ENCODE data around the gene HMGXB3. TPM values are rescaled to one million over a fixed set of nuclear protein-coding genes. Genes with fewer than 3 reads are reported as not detected.

HMGXB3 gene
- total RNA-seq, 1 experiment from 2014 or later, result 56.2 TPM

- H3K36me3 ChIP-seq (ENCODE audit: control insufficient read depth, insufficient read depth, low read length), result peaks cover 2% of the 10 kb centered on the region; the same call in 1 of the 2 replicates
- peak overlapping the region; percentile 92 to 100 for H3K4me3 ChIP-seq (ENCODE audit: low read depth in 2 of 2, low read length in 2 of 2)
- no peaks in the 10 kb centered on the region for H3K27me3 ChIP-seq (ENCODE audit: control insufficient read depth, insufficient read depth, low read length)
- in situ Hi-C loops (cut with HindIII; ENCODE audit: low pct_unique_long_range_greater_than_20kb, low sequenced_read_pairs), result no loop called here
- TF ChIP-seq TCF7L2 (IDR thresholded peaks at IDR 0.05; ENCODE audit: low read depth, low read length), result no peak
- no peak for TF ChIP-seq SIN3A (IDR thresholded peaks at IDR 0.05; ENCODE audit: borderline replicate concordance, insufficient read depth, low read depth, low read length)
- no peak for TF ChIP-seq POLR2AphosphoS5 (IDR thresholded peaks at IDR 0.05; ENCODE audit: low read depth, low read length)
- TF ChIP-seq, protein P1, sequence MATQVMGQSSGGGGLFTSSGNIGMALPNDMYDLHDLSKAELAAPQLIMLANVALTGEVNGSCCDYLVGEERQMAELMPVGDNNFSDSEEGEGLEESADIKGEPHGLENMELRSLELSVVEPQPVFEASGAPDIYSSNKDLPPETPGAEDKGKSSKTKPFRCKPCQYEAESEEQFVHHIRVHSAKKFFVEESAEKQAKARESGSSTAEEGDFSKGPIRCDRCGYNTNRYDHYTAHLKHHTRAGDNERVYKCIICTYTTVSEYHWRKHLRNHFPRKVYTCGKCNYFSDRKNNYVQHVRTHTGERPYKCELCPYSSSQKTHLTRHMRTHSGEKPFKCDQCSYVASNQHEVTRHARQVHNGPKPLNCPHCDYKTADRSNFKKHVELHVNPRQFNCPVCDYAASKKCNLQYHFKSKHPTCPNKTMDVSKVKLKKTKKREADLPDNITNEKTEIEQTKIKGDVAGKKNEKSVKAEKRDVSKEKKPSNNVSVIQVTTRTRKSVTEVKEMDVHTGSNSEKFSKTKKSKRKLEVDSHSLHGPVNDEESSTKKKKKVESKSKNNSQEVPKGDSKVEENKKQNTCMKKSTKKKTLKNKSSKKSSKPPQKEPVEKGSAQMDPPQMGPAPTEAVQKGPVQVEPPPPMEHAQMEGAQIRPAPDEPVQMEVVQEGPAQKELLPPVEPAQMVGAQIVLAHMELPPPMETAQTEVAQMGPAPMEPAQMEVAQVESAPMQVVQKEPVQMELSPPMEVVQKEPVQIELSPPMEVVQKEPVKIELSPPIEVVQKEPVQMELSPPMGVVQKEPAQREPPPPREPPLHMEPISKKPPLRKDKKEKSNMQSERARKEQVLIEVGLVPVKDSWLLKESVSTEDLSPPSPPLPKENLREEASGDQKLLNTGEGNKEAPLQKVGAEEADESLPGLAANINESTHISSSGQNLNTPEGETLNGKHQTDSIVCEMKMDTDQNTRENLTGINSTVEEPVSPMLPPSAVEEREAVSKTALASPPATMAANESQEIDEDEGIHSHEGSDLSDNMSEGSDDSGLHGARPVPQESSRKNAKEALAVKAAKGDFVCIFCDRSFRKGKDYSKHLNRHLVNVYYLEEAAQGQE (IDR thresholded peaks at IDR 0.05; ENCODE audit: insufficient read depth in 1 of 2, low read depth in 2 of 2, low read length in 1 of 2), result no peak
- TF ChIP-seq, protein P2, sequence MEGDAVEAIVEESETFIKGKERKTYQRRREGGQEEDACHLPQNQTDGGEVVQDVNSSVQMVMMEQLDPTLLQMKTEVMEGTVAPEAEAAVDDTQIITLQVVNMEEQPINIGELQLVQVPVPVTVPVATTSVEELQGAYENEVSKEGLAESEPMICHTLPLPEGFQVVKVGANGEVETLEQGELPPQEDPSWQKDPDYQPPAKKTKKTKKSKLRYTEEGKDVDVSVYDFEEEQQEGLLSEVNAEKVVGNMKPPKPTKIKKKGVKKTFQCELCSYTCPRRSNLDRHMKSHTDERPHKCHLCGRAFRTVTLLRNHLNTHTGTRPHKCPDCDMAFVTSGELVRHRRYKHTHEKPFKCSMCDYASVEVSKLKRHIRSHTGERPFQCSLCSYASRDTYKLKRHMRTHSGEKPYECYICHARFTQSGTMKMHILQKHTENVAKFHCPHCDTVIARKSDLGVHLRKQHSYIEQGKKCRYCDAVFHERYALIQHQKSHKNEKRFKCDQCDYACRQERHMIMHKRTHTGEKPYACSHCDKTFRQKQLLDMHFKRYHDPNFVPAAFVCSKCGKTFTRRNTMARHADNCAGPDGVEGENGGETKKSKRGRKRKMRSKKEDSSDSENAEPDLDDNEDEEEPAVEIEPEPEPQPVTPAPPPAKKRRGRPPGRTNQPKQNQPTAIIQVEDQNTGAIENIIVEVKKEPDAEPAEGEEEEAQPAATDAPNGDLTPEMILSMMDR (IDR thresholded peaks at IDR 0.05), result no peak
- ChIA-PET POLR2A (no interaction called here), CTCF (no interaction called here)
- intact Hi-C loops (cut with micrococcal nuclease; ENCODE audit: unreplicated experiment), result no loop called here
- peaks cover 17% of the 10 kb centered on the region for H3K4me1 ChIP-seq (ENCODE audit: control insufficient read depth, insufficient read depth, low read length)
- peak overlapping the region; percentile 97 for H3K27ac ChIP-seq (ENCODE audit: low read length)
- ATAC-seq, result peak; percentile 1
- DNase-seq (ENCODE audit: low read depth, low spot score), result no peak
- H3K9me3 ChIP-seq (ENCODE audit: control insufficient read depth, insufficient read depth, low read depth, low read length), result no peaks in the 10 kb centered on the region
- TSS peak; percentile 76 for BruUV-seq (replicated peaks)
Observed at GRCh38 chr5:149999866-150000255, 678 bp upstream of the HMGXB3 start.

DNA sequence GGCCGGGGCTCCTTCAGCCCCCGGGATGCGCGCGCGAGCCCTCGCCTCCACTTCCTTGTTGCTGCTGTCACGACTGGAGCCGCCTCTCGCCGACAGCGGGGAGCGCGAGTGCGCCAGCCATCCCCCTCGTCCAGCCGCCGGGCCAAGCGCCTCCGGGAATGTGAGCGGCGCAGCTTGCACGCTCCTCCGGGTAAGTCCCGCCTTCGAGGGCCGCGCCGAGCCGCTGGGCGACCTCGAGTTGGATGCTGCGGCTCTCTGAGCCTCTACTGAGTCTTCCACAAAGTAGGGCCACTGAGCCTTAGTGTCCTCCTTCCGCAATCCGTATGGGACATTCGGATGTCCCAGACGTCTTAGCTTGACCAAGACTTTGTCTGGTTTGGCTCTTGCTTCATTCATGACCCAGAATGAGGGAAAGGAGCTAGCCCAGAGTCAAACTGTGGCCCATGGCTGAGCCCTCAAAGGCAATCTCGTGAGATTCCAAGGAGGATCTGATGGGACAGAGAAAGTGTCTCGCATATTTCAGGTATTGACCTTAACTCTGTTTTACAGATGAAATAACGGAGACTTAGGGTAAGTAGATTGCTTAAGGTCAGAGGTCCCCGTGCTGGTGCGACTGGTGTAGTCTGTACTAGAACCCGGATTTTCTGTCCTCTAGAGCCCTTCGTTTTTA, 586 bp downstream of the HMGXB3 start:
- H3K9me3 ChIP-seq (ENCODE audit: control insufficient read depth, insufficient read depth, low read depth, low read length), result no peaks in the 10 kb centered on the region
- ChIA-PET POLR2A (no interaction called here), CTCF (no interaction called here)
- H3K36me3 ChIP-seq (ENCODE audit: control insufficient read depth, insufficient read depth, low read length), result peaks cover 2% of the 10 kb centered on the region; the same call in 1 of the 2 replicates
- no TSS peak for BruUV-seq (replicated peaks)
- peak overlapping the region; percentile 92 to 100 for H3K4me3 ChIP-seq (ENCODE audit: low read depth in 2 of 2, low read length in 2 of 2)
- intact Hi-C loops (cut with micrococcal nuclease; ENCODE audit: unreplicated experiment) (no loop called here), in situ Hi-C loops (cut with HindIII; ENCODE audit: low pct_unique_long_range_greater_than_20kb, low sequenced_read_pairs) (no loop called here)
- DNase-seq (ENCODE audit: low read depth, low spot score) (no peak), ATAC-seq (peak; percentile 50)
- peak overlapping the region; percentile 97 for H3K27ac ChIP-seq (ENCODE audit: low read length)
- TF ChIP-seq TCF7L2 (IDR thresholded peaks at IDR 0.05; ENCODE audit: low read depth, low read length), result no peak
- no peak for TF ChIP-seq POLR2AphosphoS5 (IDR thresholded peaks at IDR 0.05; ENCODE audit: low read depth, low read length)
- TF ChIP-seq, protein P1 (IDR thresholded peaks at IDR 0.05; ENCODE audit: insufficient read depth in 1 of 2, low read depth in 2 of 2, low read length in 1 of 2), result no peak
- TF ChIP-seq, protein P2 (IDR thresholded peaks at IDR 0.05), result no peak
- no peak for TF ChIP-seq SIN3A (IDR thresholded peaks at IDR 0.05; ENCODE audit: borderline replicate concordance, insufficient read depth, low read depth, low read length)
- H3K4me1 ChIP-seq (ENCODE audit: control insufficient read depth, insufficient read depth, low read length), result peaks cover 17% of the 10 kb centered on the region
- no peaks in the 10 kb centered on the region for H3K27me3 ChIP-seq (ENCODE audit: control insufficient read depth, insufficient read depth, low read length)
